NCI-H524 (cell line): Measurements from ENCODE around the gene BPIFA3.
A peak's percentile ranks its signal among the peaks of the same experiment; 100 is the strongest.

ENCODE experiments used
- DNase-seq, 2 experiments: peaks; one replicate each; lab custom pipeline; 2025; lab: John Stamatoyannopoulos, UW

Gene BPIFA3

GRCh38 chr20:33261465-33261864 lies 44.3 kb downstream of the BPIFA3 start:
- peak; percentile 48 for DNase-seq

GRCh38 chr20:33262658-33263065 lies 45.5 kb downstream of the BPIFA3 start:
- peak; percentile 88 to 95 for DNase-seq

- DNase-seq, result no peak
Observed at GRCh38 chr20:33263784-33264183, 46.6 kb downstream of the BPIFA3 start.

GRCh38 chr20:33267701-33268100 lies 50.5 kb downstream of the BPIFA3 start:
- no peak for DNase-seq

- DNase-seq, result no peak
Observed at GRCh38 chr20:33272155-33272873, 55.2 kb downstream of the BPIFA3 start.

GRCh38 chr20:33273117-33273851 lies 56.1 kb downstream of the BPIFA3 start:
- DNase-seq, result no peak

- no peak for DNase-seq
Observed at GRCh38 chr20:33275215-33275614, 58.1 kb downstream of the BPIFA3 start.

- DNase-seq, result no peak
Observed at GRCh38 chr20:33275871-33276270, 58.7 kb downstream of the BPIFA3 start.

- no peak for DNase-seq
Observed at GRCh38 chr20:33276303-33277113, 59.4 kb downstream of the BPIFA3 start.
